Measurements from ENCODE around the gene PLXNA2. TPM values are rescaled to one million over a fixed set of nuclear protein-coding genes. Genes with fewer than 3 reads are reported as not detected.

PLXNA2 gene
- total and polyA plus RNA-seq, 2 donors (not counting 1 experiment from before 2014, with no cell fraction given): 0.31 to 1.2 TPM

DNA sequence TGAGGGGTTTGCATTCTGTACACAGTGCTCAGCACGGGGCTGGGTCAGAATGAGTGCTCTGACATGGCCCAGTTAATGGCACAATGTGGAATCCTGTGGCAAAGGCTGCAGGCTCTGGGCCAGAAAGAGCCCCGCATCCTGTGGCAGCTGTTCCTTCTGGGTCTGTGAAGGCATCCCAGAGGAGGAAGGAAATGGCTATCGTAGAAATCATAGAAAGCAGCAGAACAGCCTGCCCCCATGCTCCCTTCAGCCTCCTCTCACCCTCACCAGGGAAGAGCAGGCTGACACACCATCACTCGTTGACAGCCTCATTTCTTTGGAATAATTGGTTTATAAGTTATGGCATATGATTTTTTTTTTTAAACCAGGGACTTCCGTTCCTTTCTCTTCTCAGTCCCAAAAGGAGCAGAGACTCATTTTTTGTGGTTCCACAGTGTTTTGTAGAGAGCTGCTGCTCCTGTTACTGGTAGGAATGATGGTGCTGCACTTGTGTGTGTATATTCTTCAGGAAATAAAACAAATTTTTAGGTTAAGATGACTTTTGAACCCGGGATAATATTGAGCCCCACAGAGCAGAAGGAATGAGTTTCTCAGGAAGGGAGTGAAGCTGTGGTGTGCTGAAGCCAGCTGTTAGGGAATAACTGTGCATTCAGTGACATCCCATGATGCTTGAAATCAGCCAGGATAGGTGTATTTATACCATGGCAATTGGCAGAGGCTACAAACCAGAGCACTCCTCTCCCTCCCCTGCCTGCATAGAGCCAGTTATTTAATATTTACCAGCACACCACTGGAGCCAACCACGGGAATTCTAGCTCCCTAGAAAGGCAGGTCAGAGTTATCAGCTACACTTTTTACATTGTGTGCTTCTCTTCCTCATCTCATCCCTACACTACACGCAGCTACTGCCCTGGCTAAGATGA is 32.0 kb downstream of the PLXNA2 start:
- H3K9ac ChIP-seq (ENCODE audit: low read length): no peak overlapping the region
- H3K9me3 Mint-ChIP-seq (ENCODE audit: insufficient read depth): no peaks in the 10 kb centered on the region
- H3K36me3 ChIP-seq (replicated peaks in 1 of 2; ENCODE audit: control extremely low read depth in 1 of 2, control insufficient read depth in 1 of 2, extremely low read depth in 1 of 2, insufficient read depth in 2 of 2, low read length in 1 of 2): no peaks in the 10 kb centered on the region
- peaks cover 0 to 3% (median 0%) of the 10 kb centered on the region in 3 donors for H3K9me3 ChIP-seq (ENCODE audit: control extremely low read depth in 1 of 3, control insufficient read depth in 2 of 3, insufficient read depth in 1 of 3, low read length in 2 of 3)
- peaks cover 3% of the 10 kb centered on the region for H3K27me3 Mint-ChIP-seq
- H3K4me3 Mint-ChIP-seq: no peak overlapping the region
- H3K27me3 ChIP-seq (replicated peaks in 1 of 4; ENCODE audit: control extremely low read depth in 1 of 4, control insufficient read depth in 3 of 4, insufficient read depth in 4 of 4, low read length in 3 of 4): no peaks in the 10 kb centered on the region
- no peak overlapping the region for H3K27ac Mint-ChIP-seq
- no peaks in the 10 kb centered on the region for H3K4me1 ChIP-seq (ENCODE audit: control insufficient read depth in 2 of 2, insufficient read depth in 2 of 2, low read length in 2 of 2)
- no peak overlapping the region for H3K4me3 ChIP-seq (ENCODE audit: control extremely low read depth in 1 of 5, extremely low read depth in 1 of 5, insufficient read depth in 1 of 5, low read depth in 2 of 5, low read length in 4 of 5)
- H3K79me2 ChIP-seq (ENCODE audit: control insufficient read depth, insufficient read depth, low read length): no peaks in the 10 kb centered on the region
- no peak overlapping the region for H2AFZ ChIP-seq (ENCODE audit: insufficient read depth, low read depth, low read length, poor library complexity, severe bottlenecking)
- no peaks in the 10 kb centered on the region for H3K4me1 Mint-ChIP-seq
- intact Hi-C loops (cut with micrococcal nuclease): no loop called here
- TF ChIP-seq EZH2 (IDR thresholded peaks at IDR 0.05; ENCODE audit: borderline replicate concordance, insufficient read depth, low read depth, low read length, poor library complexity, severe bottlenecking): no peak
- TF ChIP-seq, protein P1, sequence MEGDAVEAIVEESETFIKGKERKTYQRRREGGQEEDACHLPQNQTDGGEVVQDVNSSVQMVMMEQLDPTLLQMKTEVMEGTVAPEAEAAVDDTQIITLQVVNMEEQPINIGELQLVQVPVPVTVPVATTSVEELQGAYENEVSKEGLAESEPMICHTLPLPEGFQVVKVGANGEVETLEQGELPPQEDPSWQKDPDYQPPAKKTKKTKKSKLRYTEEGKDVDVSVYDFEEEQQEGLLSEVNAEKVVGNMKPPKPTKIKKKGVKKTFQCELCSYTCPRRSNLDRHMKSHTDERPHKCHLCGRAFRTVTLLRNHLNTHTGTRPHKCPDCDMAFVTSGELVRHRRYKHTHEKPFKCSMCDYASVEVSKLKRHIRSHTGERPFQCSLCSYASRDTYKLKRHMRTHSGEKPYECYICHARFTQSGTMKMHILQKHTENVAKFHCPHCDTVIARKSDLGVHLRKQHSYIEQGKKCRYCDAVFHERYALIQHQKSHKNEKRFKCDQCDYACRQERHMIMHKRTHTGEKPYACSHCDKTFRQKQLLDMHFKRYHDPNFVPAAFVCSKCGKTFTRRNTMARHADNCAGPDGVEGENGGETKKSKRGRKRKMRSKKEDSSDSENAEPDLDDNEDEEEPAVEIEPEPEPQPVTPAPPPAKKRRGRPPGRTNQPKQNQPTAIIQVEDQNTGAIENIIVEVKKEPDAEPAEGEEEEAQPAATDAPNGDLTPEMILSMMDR (IDR thresholded peaks at IDR 0.05): no peak
- CTCF ChIA-PET: interaction anchor here (0.9 kb wide), 1 partner anchor 33 kb away, joined by 3 read pairs; no protein-coding TSS in a partner anchor
- ATAC-seq (ENCODE audit: low read depth) (no peak), DNase-seq (no peak)
- no peaks in the 10 kb centered on the region for H4K20me1 ChIP-seq (ENCODE audit: control insufficient read depth, insufficient read depth, low read length, poor library complexity, severe bottlenecking)
- H3K27ac ChIP-seq (ENCODE audit: low read length in 2 of 2): no peak overlapping the region
- 31% methylated on average over 6 of the region's 8 CpGs for WGBS (ENCODE audit: insufficient coverage)
- no peak overlapping the region for H3K4me2 ChIP-seq (replicated peaks; ENCODE audit: low read depth, low read length, poor library complexity, severe bottlenecking)
- POLR2A ChIA-PET: no interaction called here
